C4-2B (cell line): ENCODE data around the gene KRT6B.

Source experiments
- H3K27ac ChIP-seq: fragments of 450-650 bp; 2 replicates; pipeline ENCODE4 v1.5.1; 2017
- ZFX ChIP-seq: fragments of 450-650 bp; IDR thresholded peaks from 2 replicates; pipeline ENCODE4 v1.6.1; 2017
- TF ChIP-seq, protein P1 (sequence below): fragments of 450-650 bp; conservative IDR thresholded peaks from 2 replicates; pipeline ENCODE4 v1.5.1; 2017; ENCODE audit warnings: mild to moderate bottlenecking

The KRT6B gene

DNA sequence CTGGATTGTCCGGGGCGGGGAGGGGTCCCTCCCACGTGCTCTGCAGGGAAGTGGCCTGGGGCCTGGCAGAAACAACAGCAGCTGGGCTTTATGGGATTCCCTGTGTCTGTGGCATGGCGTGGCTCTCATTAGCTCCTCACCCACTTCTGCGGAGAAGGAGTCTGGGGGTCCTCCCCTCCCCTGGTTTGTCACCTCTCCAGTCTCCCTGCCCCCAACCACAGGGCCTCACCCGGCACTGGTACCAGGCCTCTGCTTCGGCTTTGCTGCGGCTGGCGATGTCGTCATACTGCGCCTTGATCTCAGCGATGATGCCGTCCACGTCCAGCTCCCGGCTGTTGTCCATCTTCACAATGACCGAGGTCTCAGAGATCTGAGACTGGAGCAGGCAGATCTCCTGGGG is 52.2 kb downstream of the KRT6B start:
- H3K27ac ChIP-seq, result 0 out of 2 replicates have a peak overlapping the region, but pooled peaks have one; percentile 5
- no peak for TF ChIP-seq ZFX
- TF ChIP-seq, protein P1, sequence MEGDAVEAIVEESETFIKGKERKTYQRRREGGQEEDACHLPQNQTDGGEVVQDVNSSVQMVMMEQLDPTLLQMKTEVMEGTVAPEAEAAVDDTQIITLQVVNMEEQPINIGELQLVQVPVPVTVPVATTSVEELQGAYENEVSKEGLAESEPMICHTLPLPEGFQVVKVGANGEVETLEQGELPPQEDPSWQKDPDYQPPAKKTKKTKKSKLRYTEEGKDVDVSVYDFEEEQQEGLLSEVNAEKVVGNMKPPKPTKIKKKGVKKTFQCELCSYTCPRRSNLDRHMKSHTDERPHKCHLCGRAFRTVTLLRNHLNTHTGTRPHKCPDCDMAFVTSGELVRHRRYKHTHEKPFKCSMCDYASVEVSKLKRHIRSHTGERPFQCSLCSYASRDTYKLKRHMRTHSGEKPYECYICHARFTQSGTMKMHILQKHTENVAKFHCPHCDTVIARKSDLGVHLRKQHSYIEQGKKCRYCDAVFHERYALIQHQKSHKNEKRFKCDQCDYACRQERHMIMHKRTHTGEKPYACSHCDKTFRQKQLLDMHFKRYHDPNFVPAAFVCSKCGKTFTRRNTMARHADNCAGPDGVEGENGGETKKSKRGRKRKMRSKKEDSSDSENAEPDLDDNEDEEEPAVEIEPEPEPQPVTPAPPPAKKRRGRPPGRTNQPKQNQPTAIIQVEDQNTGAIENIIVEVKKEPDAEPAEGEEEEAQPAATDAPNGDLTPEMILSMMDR, result no peak

DNA sequence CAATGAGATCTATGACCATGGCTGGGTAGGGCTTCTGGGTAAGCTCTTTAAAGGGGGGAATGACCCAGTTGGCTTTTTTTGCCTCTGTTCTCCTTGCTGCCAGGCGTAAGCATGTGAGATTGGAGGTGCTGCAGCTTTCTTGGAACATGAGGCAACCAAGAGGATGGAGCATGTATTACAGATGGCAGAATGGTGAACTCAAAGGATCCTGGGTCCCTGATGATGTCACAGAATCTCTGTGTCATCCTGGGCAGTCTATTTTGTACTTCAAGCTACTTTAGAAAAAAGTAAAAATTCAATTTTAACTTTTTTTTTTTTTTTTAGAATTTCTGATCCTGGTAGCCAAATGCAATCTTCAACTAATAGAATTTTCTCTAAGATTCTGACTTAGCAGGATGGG is 53.8 kb downstream of the KRT6B start:
- H3K27ac ChIP-seq, result no peak overlapping the region
- TF ChIP-seq, protein P1, result no peak
- TF ChIP-seq ZFX, result no peak

DNA sequence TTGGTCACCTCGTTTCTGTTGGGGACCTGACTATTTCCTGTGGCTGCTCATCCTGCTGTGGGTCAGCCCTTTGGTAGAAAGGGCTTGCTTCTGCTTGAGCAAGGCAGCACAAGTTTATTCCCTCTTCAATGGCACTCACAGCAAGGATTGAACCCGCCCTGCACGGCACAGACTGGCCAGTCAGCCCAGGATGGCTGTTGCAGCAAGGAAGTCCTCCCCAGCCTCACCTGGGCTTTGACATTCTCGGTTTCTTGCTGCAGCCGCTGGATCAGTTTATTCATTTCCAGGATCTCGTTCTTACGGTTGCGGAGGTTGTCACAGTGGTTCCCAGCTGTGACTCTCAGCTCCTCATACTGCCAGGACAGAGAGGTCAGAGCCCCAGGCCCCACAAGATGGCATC is 55.3 kb downstream of the KRT6B start:
- TF ChIP-seq, protein P1, result no peak
- TF ChIP-seq ZFX, result no peak
- no peak overlapping the region for H3K27ac ChIP-seq
